Thyroid gland (tissue), 4 donors: ENCODE results near the gene CCDC107.

Experiments
- POLR2A ChIP-seq, 2 donors: fragments of 450-650 bp; IDR thresholded peaks; one replicate each; pipeline ENCODE4 v1.6.1; 2017; ENCODE audit warnings: antibody characterized with exemption in 2 of 2, mild to moderate bottlenecking in 2 of 2, moderate library complexity in 1 of 2
- TF ChIP-seq, protein P1 (sequence below), 6 experiments: fragments of 200-600 bp in 3 of 6; fragments of 450-650 bp in 3 of 6; sonication (generic) in 3 of 6; IDR thresholded peaks; one replicate each; pipeline ENCODE4 v1.5.1; 2016 to 2019; ENCODE audit warnings: antibody characterized with exemption in 6 of 6, mild to moderate bottlenecking in 2 of 6, inconsistent platforms in 1 of 6, moderate library complexity in 1 of 6

GRCh38 chr9:35700031-35700430 lies 41.9 kb downstream of the CCDC107 start:
- TF ChIP-seq, protein P1, sequence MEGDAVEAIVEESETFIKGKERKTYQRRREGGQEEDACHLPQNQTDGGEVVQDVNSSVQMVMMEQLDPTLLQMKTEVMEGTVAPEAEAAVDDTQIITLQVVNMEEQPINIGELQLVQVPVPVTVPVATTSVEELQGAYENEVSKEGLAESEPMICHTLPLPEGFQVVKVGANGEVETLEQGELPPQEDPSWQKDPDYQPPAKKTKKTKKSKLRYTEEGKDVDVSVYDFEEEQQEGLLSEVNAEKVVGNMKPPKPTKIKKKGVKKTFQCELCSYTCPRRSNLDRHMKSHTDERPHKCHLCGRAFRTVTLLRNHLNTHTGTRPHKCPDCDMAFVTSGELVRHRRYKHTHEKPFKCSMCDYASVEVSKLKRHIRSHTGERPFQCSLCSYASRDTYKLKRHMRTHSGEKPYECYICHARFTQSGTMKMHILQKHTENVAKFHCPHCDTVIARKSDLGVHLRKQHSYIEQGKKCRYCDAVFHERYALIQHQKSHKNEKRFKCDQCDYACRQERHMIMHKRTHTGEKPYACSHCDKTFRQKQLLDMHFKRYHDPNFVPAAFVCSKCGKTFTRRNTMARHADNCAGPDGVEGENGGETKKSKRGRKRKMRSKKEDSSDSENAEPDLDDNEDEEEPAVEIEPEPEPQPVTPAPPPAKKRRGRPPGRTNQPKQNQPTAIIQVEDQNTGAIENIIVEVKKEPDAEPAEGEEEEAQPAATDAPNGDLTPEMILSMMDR (IDR thresholded peaks at IDR 0.05), result no peak
- TF ChIP-seq POLR2A (IDR thresholded peaks at IDR 0.05), result no peak
